Small intestine (tissue), 7 donors: ENCODE data around the gene HSPB6. TPM values are rescaled to one million over a fixed set of nuclear protein-coding genes. Genes with fewer than 3 reads are reported as not detected.

Experiments
- DNase-seq, 2 donors: peaks; one replicate each; pipeline versions ENCODE4 v3.0.0 to v3.0.0-alpha.2; 2013
- FAIRE-seq: peaks from 2 replicates; lab custom pipeline; 2012; peaks lifted over from hg19 to GRCh38; lab: Jason Lieb, UNC
- H3K27ac ChIP-seq, 3 donors: one replicate each; pipeline ENCODE4 v1.5.1; 2013; ENCODE audit warnings: low read length in 2 of 3, mild to moderate bottlenecking in 2 of 3, control low read depth in 1 of 3, inconsistent platforms in 1 of 3, low read depth in 1 of 3, moderate library complexity in 1 of 3
- H3K27me3 ChIP-seq, 3 donors: one replicate each; pipeline ENCODE4 v1.6.1; 2013; ENCODE audit warnings: low read length in 3 of 3, inconsistent platforms in 1 of 3; ENCODE audit not compliant: control insufficient read depth in 3 of 3, insufficient read depth in 3 of 3
- H3K36me3 ChIP-seq, 3 donors: one replicate each; pipeline ENCODE4 v1.6.1; 2013; ENCODE audit warnings: low read length in 3 of 3, inconsistent platforms in 1 of 3, low read depth in 1 of 3, mild to moderate bottlenecking in 1 of 3, moderate library complexity in 1 of 3; ENCODE audit not compliant: control insufficient read depth in 3 of 3, insufficient read depth in 2 of 3
- H3K4me1 ChIP-seq, 3 donors: one replicate each; pipeline ENCODE4 v1.6.1; 2013; ENCODE audit warnings: low read length in 2 of 3, inconsistent platforms in 1 of 3, low read depth in 1 of 3, mild to moderate bottlenecking in 1 of 3, moderate library complexity in 1 of 3; ENCODE audit not compliant: control insufficient read depth in 3 of 3, insufficient read depth in 2 of 3
- H3K4me3 ChIP-seq, 3 donors: one replicate each; pipeline ENCODE4 v1.5.1; 2013; ENCODE audit warnings: low read length in 3 of 3, control low read depth in 1 of 3, inconsistent platforms in 1 of 3, low read depth in 1 of 3, mild to moderate bottlenecking in 1 of 3, moderate library complexity in 1 of 3
- H3K9me3 ChIP-seq, 2 donors: one replicate each; pipeline ENCODE4 v1.6.1; 2013; ENCODE audit warnings: low read depth in 1 of 2, low read length in 1 of 2; ENCODE audit not compliant: control insufficient read depth in 2 of 2, insufficient read depth in 1 of 2
- WGBS, 3 donors: extraction: QIAGEN DNeasy Blood & Tissue Kit; methylation state at CpG; one replicate each; pipeline ENCODE4 v1.1.7; 2013; 5-methylcytosine and 5-hydroxymethylcytosine counted together
- polyA plus RNA-seq, 4 donors: library from polyadenylated mRNA; stranded (reverse) in 3 of 4; unstranded in 1 of 4; fragments of 200-250 nt in 3 of 4; fragments of 120-200 nt in 1 of 4; gene quantifications; one replicate each; pipeline versions ENCODE4 v1.2.1 to v1.2.3, GENCODE V29; 2013
- donor health status: healthy with polysubstance abuse.
- donor health status: control.
- donor health status: control.
- donor health status: Bipolar disorder and iron deficiency.
- donor health status: healthy.

HSPB6 gene
- polyA plus RNA-seq, 4 donors = 2.0 to 41.7 (median 11.5) TPM

- peak within 1 kb of the TSS in 1 of 3 donors; percentile 16 for H3K4me3 ChIP-seq
- 62 to 88% (median 71%) methylated on average over 9 of the region's 9 CpGs for WGBS, 3 donors
- peaks cover 0 to 20% (median 3%) of the 10 kb centered on the region in 3 donors for H3K4me1 ChIP-seq
- FAIRE-seq (no peak), DNase-seq (peak in 1 of 2 donors; percentile 31)
- H3K36me3 ChIP-seq = peaks cover 0 to 50% (median 5%) of the 10 kb centered on the region in 3 donors
- peak within 1 kb of the TSS in 2 of 3 donors; percentile 68 to 88 for H3K27ac ChIP-seq
- no peaks in the 10 kb centered on the region for H3K27me3 ChIP-seq
- H3K9me3 ChIP-seq = peaks cover 0 to 4% of the 10 kb centered on the region in 2 donors
Measured at GRCh38 chr19:35742121-35742724, 14.6 kb downstream of the HSPB6 start, which contains the start of gene IGFLR1. Gene IGFLR1 (minus strand): TSS chr19:35742452. CDS start chr19:35741180, 1,272 bp downstream.

- Histone ChIP-seq H3K9me3 (peaks cover 0 to 4% of the 10 kb centered on the region in 2 donors), H3K27ac (peak overlapping the region; percentile 41 to 89 (median 62)), H3K36me3 (peaks cover 5 to 56% (median 8%) of the 10 kb centered on the region in 3 donors), H3K27me3 (no peaks in the 10 kb centered on the region), H3K4me3 (peak overlapping the region; percentile 20 to 67 (median 57)), H3K4me1 (peaks cover 0 to 15% (median 0%) of the 10 kb centered on the region in 3 donors)
- no peak for DNase-seq
- FAIRE-seq = no peak
- 1 to 4% (median 2%) methylated on average over 12 of the region's 12 CpGs for WGBS, 3 donors
Measured at GRCh38 chr19:35741203-35741515, 15.7 kb downstream of the HSPB6 start.

GRCh38 chr19:35740423-35741202, 16.2 kb downstream of the HSPB6 start:
- DNase-seq (peak; percentile 97 to 98), FAIRE-seq (no peak)
- Histone ChIP-seq H3K36me3 (peaks cover 5 to 60% (median 9%) of the 10 kb centered on the region in 3 donors), H3K9me3 (peaks cover 0 to 4% of the 10 kb centered on the region in 2 donors), H3K27ac (peak overlapping the region; percentile 41 to 89 (median 62)), H3K27me3 (no peaks in the 10 kb centered on the region), H3K4me3 (peak overlapping the region; percentile 44 to 67 (median 57)), H3K4me1 (peaks cover 0 to 11% (median 0%) of the 10 kb centered on the region in 3 donors)
- 0% methylated on average over 60 to 63 of the region's 63 CpGs for WGBS, 3 donors

GRCh38 chr19:35740108-35740422, 16.8 kb downstream of the HSPB6 start:
- WGBS, 3 donors = 2 to 4% (median 2%) methylated on average over 13 to 16 of the region's 16 CpGs
- no peak for FAIRE-seq
- H3K4me1 ChIP-seq = peaks cover 0 to 11% (median 0%) of the 10 kb centered on the region in 3 donors

GRCh38 chr19:35739275-35740107, 17.3 kb downstream of the HSPB6 start:
- WGBS, 3 donors = 75 to 79% (median 75%) methylated on average over 28 to 29 of the region's 29 CpGs
- no peak for DNase-seq
- H3K9me3 ChIP-seq = peaks cover 0 to 2% of the 10 kb centered on the region in 2 donors

More at GRCh38 chr19:35740108-35740422, 16.8 kb downstream of the HSPB6 start:
- Histone ChIP-seq H3K27ac (peak overlapping the region in 1 of 3 donors; percentile 73), H3K36me3 (peaks cover 7 to 65% (median 12%) of the 10 kb centered on the region in 3 donors), H3K9me3 (peaks cover 0 to 4% of the 10 kb centered on the region in 2 donors), H3K27me3 (no peaks in the 10 kb centered on the region), H3K4me3 (peak overlapping the region; percentile 44 to 61 (median 57))
- DNase-seq = no peak

GRCh38 chr19:35738887-35739229, 18.0 kb downstream of the HSPB6 start:
- Histone ChIP-seq H3K27me3 (no peaks in the 10 kb centered on the region), H3K27ac (no peak overlapping the region), H3K36me3 (peaks cover 11 to 72% (median 12%) of the 10 kb centered on the region in 3 donors), H3K4me1 (peaks cover 0 to 6% (median 0%) of the 10 kb centered on the region in 3 donors), H3K9me3 (no peaks in the 10 kb centered on the region), H3K4me3 (no peak overlapping the region)
- DNase-seq (no peak), FAIRE-seq (no peak)
- 73 to 88% (median 87%) methylated on average over 2 of the region's 2 CpGs for WGBS, 3 donors

More at GRCh38 chr19:35739275-35740107, 17.3 kb downstream of the HSPB6 start:
- H3K4me3 ChIP-seq = peak overlapping the region in 1 of 3 donors; percentile 57
- peaks cover 7 to 71% (median 12%) of the 10 kb centered on the region in 3 donors for H3K36me3 ChIP-seq
- no peaks in the 10 kb centered on the region for H3K27me3 ChIP-seq
- FAIRE-seq = no peak
- peaks cover 0 to 9% (median 0%) of the 10 kb centered on the region in 3 donors for H3K4me1 ChIP-seq
- H3K27ac ChIP-seq = peak overlapping the region in 1 of 3 donors; percentile 73

DNA sequence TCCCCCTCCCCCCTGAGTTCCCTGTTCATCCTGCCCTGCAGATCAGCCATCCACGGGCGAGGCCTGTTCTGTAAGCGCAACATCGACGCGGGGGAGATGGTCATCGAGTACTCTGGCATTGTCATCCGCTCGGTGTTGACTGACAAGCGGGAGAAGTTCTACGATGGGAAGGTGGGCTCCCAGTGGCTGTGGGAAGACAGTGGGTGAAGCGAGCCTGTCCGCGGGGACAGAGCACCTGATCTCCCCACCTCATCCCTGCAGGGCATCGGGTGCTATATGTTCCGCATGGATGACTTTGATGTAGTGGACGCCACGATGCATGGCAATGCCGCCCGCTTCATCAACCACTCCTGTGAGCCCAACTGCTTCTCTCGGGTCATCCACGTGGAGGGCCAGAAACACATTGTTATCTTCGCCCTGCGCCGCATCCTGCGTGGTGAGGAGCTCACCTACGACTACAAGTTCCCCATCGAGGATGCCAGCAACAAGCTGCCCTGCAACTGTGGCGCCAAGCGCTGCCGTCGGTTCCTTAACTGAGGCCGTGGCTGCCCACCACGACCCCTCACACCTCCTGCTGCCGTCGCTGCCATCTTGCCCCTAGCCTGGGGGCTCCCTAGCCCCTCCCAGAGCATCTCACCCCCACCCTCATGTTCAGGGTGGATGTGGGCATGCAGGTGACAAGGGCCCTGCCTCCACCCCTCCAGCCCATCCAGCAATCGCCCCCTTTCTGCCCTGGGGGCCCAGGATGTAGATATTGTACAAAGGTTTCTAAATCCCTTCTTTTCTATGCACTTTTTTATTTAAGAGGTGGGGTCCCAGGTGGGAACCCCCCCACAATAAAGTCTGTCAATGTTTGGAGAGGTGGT, 18.6 kb downstream of the HSPB6 start:
- H3K36me3 ChIP-seq = peaks cover 12 to 73% (median 12%) of the 10 kb centered on the region in 3 donors
- no peak overlapping the region for H3K27ac ChIP-seq

More for the DNA sequence above, 18.6 kb downstream of the HSPB6 start:
- FAIRE-seq (no peak), DNase-seq (no peak)
- Histone ChIP-seq H3K9me3 (no peaks in the 10 kb centered on the region), H3K4me3 (no peak overlapping the region), H3K27me3 (no peaks in the 10 kb centered on the region), H3K4me1 (peaks cover 0 to 6% (median 0%) of the 10 kb centered on the region in 3 donors)
- WGBS, 3 donors = 91 to 96% (median 92%) methylated on average over 35 to 37 of the region's 37 CpGs
